ENCODE results near the gene AUTS2. TPM values are rescaled to one million over a fixed set of nuclear protein-coding genes. Genes with fewer than 3 reads are reported as not detected.

The AUTS2 gene
- polyA plus RNA-seq, 1 donor (not counting 4 experiments of a cell fraction or from before 2014, with no cell fraction given) = 4.7 TPM

DNA sequence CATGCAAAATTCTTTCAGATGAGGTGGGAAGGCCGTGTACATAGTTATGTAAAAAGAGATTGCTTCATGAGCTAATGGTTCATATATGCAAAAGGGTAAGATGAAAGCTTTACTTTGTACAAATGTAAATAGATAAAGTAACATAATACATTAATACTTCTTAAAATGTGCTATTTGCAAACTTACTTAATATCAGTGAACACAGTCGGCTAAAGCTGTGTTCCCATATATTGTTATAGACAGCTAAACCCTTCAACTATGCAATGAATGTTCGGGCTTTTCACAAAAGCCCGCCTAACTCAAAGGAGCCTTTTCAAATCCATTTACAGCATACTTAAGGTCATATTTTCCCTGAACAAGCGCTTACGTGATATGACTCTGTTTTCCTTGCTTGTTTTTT lies 1193.1 kb downstream of the AUTS2 start:
- Histone ChIP-seq H3K79me2 (ENCODE audit: control insufficient read depth, insufficient read depth, low read length) (no peaks in the 10 kb centered on the region), H3K4me1 (ENCODE audit: control insufficient read depth, extremely low read depth, insufficient read depth, low read length) (peaks cover 10% of the 10 kb centered on the region)
- no peak for FAIRE-seq

GRCh38 chr7:70793060-70793459 lies 1194.8 kb downstream of the AUTS2 start:
- Histone ChIP-seq H3K9ac (ENCODE audit: control insufficient read depth, extremely low read depth, insufficient read depth, low read length) (no peak overlapping the region), H3K36me3 (ENCODE audit: control insufficient read depth in 2 of 2, extremely low read depth in 1 of 2, insufficient read depth in 2 of 2, low read length in 2 of 2) (peaks cover 5 to 24% of the 10 kb centered on the region in 2 experiments), H3K4me3 (ENCODE audit: control insufficient read depth in 2 of 3, extremely low read depth in 1 of 3, insufficient read depth in 2 of 3, low read depth in 1 of 3, low read length in 3 of 3) (no peak overlapping the region), H3K79me2 (ENCODE audit: control insufficient read depth, insufficient read depth, low read length) (no peaks in the 10 kb centered on the region), H3K27ac (ENCODE audit: control insufficient read depth, insufficient read depth, low read length) (no peak overlapping the region), H3K9me1 (ENCODE audit: control insufficient read depth, extremely low read depth, insufficient read depth, low read length) (no peaks in the 10 kb centered on the region), H3K4me2 (ENCODE audit: control insufficient read depth, extremely low read depth, insufficient read depth, low read depth, low read length) (no peak overlapping the region), H4K20me1 (ENCODE audit: control insufficient read depth, extremely low read depth, insufficient read depth, low read length) (no peaks in the 10 kb centered on the region), H2AFZ (ENCODE audit: control insufficient read depth, low read length) (no peak overlapping the region), H3K9me3 (ENCODE audit: control insufficient read depth, low read depth, low read length) (no peaks in the 10 kb centered on the region), H3K27me3 (ENCODE audit: control insufficient read depth, extremely low read depth, insufficient read depth, low read length) (no peaks in the 10 kb centered on the region), H3K4me1 (ENCODE audit: control insufficient read depth, extremely low read depth, insufficient read depth, low read length) (peaks cover 3% of the 10 kb centered on the region)
- dilution Hi-C loops (cut with MboI; ENCODE audit: extremely low pct_ligation_motif_present, low sequenced_read_pairs) = no loop called here
- FAIRE-seq (no peak), DNase-seq (ENCODE audit: low read depth, low spot score) (no peak)
- no peak for TF ChIP-seq EZH2 (IDR thresholded peaks at IDR 0.05; ENCODE audit: low read length)
- no peak for TF ChIP-seq CTCF (optimal IDR thresholded peaks at IDR 0.05 in 1 of 3, IDR thresholded peaks at IDR 0.05 in 1 of 3, conservative IDR thresholded peaks at IDR 0.05 in 1 of 3; ENCODE audit: extremely low read depth in 1 of 3, insufficient read depth in 2 of 3, low read length in 3 of 3)

More for the DNA sequence above, 1193.1 kb downstream of the AUTS2 start:
- H3K9me3 ChIP-seq (ENCODE audit: control insufficient read depth, low read depth, low read length) = no peaks in the 10 kb centered on the region
- H3K9me1 ChIP-seq (ENCODE audit: control insufficient read depth, extremely low read depth, insufficient read depth, low read length) = no peaks in the 10 kb centered on the region
- H3K4me3 ChIP-seq (ENCODE audit: control insufficient read depth in 2 of 3, extremely low read depth in 1 of 3, insufficient read depth in 2 of 3, low read depth in 1 of 3, low read length in 3 of 3) = no peak overlapping the region
- no peaks in the 10 kb centered on the region for H4K20me1 ChIP-seq (ENCODE audit: control insufficient read depth, extremely low read depth, insufficient read depth, low read length)
- no peak overlapping the region for H3K27ac ChIP-seq (ENCODE audit: control insufficient read depth, insufficient read depth, low read length)
- H3K36me3 ChIP-seq (ENCODE audit: control insufficient read depth in 2 of 2, extremely low read depth in 1 of 2, insufficient read depth in 2 of 2, low read length in 2 of 2) = peaks cover 8 to 34% of the 10 kb centered on the region in 2 experiments
- H2AFZ ChIP-seq (ENCODE audit: control insufficient read depth, low read length) = no peak overlapping the region
- TF ChIP-seq CTCF (optimal IDR thresholded peaks at IDR 0.05 in 1 of 3, IDR thresholded peaks at IDR 0.05 in 1 of 3, conservative IDR thresholded peaks at IDR 0.05 in 1 of 3; ENCODE audit: extremely low read depth in 1 of 3, insufficient read depth in 2 of 3, low read length in 3 of 3) = no peak
- no peak for TF ChIP-seq EZH2 (IDR thresholded peaks at IDR 0.05; ENCODE audit: low read length)
- no peak for DNase-seq (ENCODE audit: low read depth, low spot score)
- H3K4me2 ChIP-seq (ENCODE audit: control insufficient read depth, extremely low read depth, insufficient read depth, low read depth, low read length) = no peak overlapping the region
- H3K27me3 ChIP-seq (ENCODE audit: control insufficient read depth, extremely low read depth, insufficient read depth, low read length) = no peaks in the 10 kb centered on the region
- dilution Hi-C loops (cut with MboI; ENCODE audit: extremely low pct_ligation_motif_present, low sequenced_read_pairs) = no loop called here
- no peak overlapping the region for H3K9ac ChIP-seq (ENCODE audit: control insufficient read depth, extremely low read depth, insufficient read depth, low read length)
